HT-29 (cell line): ENCODE data around the gene ZNF319. TPM values are rescaled to one million over a fixed set of nuclear protein-coding genes. Genes with fewer than 3 reads are reported as not detected.

Experiments used
- DNase-seq: peaks from one replicate; pipeline ENCODE4 v3.0.0-alpha.2; 2015; ENCODE audit warnings: low spot score
- total RNA-seq: library from RNA; depleted of rRNA; stranded (reverse); fragments of >200 nt; shearing (Covaris generic); gene quantifications from 2 replicates; pipeline ENCODE4 v1.2.3, GENCODE V29; 2014; rRNA removed

Gene ZNF319
- total RNA-seq, 1 experiment from 2014 or later = 2.0 TPM

DNA sequence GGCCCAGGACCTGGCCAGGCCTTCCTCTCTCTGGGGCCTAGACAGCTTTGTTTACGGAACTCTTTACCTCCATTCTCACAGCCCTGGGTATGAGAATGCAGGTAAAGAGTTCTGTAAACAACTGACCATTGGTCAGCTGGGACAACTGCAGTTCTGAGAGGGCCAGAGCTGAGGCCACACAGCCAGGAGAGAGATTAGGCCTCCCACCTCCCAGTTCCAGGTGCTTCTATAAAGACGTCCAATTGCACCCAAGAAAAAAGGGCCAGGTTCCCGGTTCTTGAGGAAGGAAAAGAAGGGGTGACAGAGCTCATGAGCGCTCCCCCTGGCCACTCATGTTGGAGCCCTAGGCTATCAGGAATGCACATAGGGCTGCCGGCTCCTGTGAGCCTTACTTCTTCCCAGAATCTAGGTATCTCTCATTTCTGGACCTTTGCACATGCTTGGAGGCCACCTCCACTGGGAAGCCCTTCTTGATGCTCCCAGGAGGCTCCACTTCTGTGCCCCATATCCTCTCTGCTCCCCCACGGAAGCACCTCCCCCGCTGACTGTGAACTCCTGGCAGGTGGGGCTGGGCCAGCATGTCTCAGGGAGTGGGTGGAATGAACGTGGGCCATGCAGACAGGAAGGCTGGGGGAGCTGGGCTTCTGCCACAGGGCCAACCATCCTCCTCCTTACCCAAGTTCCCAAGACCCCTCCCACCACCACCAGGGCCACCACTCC is 42.6 kb downstream of the ZNF319 start:
- DNase-seq = no peak

DNA sequence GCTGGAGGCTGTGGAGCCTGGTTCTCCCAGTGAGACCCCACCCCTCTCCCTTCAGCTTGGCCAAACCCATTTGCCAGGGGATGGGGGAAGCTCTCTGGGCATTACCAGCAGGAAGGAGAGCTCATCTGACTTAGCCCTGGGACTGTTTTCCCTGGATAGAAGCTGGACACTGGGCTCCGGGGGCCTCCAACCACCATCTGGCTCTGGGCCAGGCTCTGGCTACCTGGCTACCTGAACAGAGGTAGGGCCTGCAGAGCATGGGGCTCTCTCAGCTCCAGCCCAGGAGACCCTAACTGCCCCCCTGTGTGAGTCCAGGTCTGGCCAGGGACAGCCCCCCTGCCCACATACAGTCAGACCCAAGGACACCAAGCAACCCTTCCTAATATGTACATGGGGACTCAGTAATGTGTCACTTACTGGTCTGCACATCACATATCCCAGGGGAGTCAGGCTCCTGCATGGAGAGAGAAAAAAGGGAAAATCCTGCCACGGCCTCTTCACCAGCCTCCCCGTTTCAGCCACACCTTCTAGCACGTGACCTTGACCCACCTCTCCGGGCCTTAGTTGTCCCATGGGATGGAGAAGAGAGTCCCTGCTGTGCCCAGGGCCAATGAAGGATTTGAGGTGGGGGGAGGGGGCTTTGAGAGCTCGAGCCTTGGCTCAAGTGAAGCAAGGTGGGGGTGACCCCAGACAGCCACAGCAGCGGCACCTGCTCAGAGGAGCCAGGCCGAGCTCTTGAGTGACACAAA is 43.4 kb downstream of the ZNF319 start:
- no peak for DNase-seq

DNA sequence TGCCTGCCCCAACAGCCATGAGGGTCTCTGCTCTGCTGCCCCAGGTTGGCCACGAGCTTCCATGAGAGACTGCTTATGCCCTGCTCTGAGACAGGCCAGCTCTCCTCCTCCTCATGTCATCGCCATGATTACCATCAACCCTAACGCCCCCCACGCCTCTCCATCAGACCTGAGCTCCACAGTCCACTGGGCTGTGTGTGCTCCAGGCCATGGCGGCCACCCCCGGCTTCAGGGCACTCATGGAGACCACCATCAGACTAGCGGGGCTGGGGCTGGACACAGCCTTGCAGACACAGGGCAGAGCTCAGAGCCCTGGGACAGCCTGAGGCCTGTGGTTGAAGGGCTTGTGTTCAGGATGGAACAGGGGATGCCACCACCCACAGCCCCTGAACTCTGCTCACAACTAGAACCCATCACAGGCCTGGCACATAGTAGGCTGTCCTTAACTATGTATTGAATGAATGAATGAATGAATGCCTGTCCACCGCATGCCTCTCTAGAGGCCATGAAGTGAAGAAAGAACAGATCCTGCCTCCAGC is 44.1 kb downstream of the ZNF319 start:
- DNase-seq = no peak

DNA sequence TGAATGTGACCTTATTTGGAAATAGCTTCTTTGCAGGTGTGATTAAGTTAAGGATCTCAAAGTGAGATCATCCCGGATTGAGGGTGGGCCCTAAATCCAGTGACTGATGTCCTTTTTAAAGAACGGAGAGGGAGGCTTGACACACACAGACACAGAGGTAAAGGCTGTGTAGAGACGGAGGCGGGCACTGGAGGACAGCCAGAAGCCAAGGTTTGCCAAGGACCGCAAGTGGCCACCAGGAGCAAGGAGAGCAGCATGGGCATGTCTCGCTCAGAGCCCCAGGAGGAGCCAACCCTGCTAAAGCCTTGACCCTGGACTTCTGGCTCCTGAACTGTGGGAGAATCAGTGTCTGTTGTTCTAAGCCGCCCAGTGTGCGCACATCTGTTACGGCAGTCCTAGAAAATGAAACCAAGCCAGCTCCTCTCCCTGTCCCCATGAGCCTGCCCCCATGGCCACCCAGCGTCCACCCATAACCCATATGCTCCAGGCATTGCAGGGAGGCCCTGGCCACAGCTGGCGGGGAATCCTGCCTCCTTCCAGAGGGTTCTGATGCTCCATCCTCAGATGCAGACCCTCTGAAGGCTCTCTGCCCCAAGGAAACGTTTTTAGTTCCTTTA is 44.8 kb downstream of the ZNF319 start:
- DNase-seq = peak; percentile 32

DNA sequence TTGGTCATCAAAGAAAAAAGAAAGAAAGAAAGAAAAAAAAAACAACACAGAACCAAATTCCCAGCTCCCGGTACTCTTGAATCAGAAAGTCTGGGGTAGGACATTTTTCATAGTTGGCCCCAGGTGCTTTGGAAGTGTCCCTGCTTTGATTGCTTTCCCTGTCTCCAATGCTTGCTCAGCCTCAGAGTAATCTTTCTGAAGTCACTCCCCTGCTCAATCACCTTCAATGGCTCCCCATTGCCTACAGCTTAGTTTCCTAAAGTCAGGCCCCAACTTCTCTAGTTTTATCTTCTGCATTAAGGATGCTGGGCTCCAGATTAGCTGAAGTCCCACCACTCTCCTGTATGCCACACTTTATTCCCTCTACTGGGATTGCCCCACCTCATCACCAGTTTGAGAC is 46.6 kb downstream of the ZNF319 start:
- DNase-seq = no peak

DNA sequence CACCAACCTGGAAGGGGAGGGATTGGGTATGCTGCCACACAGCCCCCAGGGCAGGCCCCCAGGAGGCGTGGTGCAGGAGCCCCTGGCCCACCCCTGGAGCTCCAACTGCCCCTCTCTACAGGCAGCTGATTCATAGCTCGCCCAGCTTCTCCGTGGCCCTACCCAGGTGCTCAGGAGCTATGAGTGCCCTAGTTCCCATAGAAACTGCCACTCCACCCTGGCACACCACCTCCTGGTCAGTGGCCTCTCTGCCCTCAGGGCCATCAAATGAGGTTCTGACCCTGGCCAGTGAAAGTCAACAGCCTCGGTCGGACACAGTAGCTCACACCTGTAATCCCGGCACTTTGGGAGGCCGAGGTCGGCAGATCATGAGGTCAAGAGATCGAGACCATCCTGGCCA is 47.6 kb downstream of the ZNF319 start:
- no peak for DNase-seq

DNA sequence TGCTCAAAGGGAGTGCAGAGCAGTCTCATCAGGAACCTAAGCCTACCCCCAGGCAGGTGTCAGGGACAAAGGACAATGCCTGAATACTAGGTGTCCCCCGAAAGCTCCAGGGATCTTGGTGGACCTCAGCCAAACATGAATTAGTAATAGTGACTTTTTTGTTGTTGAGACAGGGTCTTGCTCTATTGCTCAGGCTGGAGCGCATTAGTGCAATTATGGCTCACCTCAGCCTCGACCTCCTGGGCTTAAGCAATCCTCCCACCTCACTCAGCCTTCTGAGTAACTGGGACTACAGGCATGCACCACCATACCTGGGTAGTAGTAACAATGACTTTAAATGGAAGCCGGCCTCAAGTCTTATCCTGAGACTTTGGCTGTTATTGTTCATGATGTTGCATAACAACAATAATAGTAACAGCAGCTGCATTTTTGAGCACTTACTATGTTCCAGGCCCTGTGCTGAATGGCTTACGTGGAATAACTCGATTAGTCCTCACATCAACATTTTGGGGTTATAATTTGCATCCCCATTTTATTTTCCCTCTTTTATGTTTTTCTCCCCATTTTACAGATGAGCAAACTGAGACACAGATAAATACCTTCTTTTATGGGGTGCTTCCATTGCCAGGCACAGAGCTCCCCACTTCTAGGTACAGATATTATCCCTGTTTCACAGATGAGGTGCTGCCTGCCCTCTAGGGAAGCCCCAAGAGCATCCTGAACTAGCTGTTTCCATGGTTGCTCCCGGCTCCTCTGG is 49.1 kb downstream of the ZNF319 start:
- DNase-seq = no peak

DNA sequence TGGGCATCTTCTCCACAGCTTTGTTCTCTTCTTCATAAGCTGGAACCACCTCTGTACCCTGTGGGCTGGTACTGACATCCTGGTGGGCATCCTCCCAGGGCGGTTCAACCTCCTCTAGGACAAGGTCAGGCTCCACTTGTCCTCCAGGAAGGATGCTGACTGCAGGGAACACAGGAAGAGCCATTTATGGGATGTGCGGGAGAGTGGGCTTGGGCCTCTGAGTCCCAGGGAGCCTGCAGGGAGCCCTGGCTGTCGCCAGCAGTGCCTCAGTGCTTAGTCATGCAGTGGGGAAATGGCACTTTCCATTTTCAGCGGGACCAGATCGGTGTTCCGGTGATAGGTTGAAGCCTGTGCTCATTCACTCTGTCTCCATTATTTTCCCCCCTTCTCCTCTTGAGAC is 50.1 kb downstream of the ZNF319 start:
- DNase-seq = no peak

DNA sequence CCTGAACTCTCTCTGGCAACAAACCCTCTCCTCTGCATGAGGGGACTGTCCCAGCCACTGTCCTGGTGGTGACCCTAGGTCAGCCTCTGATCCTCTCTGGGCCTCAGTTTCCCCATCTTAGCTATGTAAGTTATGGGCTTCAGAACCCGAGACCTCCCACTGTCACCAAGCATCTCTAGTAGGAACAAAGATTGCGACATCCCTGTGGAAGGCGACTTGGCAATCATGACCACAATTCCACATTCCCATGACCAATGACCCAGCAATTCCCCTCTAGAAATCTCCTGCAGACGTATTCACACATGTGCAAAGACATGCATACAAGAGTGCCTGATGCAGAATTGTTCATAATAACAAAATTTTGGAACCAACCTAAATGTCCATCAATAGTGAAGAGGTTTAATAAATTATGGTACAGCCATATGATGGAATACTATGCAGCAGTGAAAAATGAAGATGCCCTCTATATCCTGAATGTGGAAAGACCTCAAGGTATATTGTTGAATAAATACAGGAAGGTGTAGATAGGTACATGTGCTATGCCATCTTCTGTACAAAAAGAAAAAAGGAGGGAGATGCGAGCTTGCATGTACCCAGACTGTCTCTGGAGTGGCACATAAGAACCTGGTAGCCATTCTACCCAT is 50.8 kb downstream of the ZNF319 start:
- DNase-seq = no peak

DNA sequence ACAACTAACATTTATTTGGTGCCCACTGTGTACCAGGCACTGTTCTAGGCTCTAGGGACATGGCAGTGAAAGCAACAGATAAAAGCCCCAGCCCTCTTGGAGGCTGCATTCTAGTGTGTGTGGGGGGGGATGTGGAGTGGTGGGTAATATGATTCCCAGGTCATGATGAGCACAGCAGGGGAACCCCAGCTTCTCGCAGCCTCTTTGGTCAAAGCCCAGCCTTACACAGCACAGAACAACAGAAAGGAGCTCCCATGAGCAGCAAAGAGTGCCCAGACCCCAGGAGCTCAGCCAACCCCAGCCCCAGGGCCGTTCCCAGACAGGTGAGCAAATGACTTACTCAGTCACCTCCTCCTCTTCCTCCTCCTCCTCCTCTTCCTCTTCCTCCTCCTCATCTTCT is 51.5 kb downstream of the ZNF319 start:
- no peak for DNase-seq

DNA sequence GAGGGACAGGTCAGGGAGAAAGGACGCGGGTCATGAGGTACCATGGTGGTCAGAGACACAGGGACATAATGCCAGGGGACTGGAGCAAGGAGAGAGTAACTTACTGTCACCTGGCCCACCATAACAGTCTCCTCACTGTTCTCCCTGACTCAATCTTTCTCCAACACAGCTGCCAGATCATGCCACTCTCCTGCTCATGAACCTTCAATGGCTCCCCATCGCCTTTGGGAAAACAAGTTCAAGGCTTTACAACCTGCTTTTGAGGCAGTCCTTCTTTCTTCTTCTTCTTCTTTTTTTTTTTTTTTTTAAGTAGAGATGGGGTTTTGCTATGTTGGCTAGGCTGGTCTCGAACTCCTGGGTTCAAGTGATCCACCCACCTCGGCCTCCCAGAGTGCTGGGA is 52.4 kb downstream of the ZNF319 start:
- DNase-seq = no peak

DNA sequence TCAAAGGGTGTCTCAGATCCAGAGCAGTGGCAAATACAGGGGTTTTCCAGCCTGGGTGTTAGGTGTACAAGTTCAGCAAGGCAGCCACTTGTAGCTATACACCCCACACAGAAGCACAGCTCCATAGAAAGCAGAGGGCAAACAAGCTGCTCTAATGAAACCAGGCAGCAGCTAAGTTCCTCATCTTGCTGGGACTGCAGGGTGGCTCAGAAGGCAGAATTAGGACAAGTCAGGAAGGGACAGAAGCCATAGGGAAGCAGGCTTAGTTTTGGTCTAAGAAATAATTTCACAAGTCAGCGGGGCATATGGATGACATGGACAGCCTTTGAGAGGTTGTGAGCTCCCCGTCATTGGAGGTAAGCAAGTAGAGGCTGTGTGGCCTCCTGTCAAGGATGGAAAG is 53.2 kb downstream of the ZNF319 start:
- no peak for DNase-seq

DNA sequence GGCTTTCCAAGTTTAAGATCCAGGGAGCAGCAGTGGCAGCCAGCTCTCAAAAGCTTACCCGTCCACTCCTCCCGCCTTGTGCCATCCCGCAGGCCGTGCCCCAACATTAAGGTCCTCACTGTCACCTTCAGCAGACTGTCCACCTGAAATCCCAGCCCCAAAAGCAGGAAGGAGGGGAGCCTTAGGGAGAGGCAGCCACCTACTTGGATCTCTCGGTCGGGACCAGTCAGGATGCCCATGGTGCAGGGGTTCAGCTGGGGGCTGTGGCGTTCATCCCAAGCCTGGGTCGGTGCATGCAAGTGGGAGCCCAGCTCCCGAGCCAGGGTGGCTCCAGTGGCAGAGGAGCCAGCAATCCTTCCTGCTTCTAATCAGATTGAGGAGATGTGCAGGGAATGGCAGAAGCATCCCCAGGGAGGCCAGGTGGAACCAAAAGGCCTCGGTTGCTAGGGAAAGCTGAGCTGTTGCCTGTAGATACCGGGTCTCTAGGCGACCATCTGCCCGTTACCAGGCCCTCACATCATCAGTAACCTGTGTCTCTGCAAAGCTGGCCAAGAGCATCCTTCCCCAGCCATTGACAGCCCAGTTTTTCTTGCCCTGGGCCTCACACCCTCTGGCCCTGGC is 54.2 kb downstream of the ZNF319 start:
- no peak for DNase-seq

DNA sequence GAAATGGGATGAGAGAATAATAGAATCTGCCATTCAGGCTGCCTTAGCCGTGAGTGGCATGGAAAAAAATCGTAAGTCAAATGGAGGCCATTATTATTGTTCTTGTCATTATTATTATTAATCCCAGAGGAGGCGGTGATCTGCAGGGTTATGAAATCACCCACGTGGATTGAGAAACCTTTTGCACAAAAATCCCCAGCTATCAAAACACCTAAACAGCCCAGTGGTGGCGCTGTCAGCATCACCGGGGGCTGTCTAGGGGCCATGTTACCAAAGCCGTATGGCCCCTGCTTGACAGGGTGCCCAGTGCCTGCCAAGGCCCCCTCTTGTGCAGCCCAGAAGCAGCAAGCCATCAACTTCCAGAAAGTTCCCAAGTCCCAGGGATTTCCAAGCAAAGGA is 54.7 kb downstream of the ZNF319 start:
- no peak for DNase-seq

DNA sequence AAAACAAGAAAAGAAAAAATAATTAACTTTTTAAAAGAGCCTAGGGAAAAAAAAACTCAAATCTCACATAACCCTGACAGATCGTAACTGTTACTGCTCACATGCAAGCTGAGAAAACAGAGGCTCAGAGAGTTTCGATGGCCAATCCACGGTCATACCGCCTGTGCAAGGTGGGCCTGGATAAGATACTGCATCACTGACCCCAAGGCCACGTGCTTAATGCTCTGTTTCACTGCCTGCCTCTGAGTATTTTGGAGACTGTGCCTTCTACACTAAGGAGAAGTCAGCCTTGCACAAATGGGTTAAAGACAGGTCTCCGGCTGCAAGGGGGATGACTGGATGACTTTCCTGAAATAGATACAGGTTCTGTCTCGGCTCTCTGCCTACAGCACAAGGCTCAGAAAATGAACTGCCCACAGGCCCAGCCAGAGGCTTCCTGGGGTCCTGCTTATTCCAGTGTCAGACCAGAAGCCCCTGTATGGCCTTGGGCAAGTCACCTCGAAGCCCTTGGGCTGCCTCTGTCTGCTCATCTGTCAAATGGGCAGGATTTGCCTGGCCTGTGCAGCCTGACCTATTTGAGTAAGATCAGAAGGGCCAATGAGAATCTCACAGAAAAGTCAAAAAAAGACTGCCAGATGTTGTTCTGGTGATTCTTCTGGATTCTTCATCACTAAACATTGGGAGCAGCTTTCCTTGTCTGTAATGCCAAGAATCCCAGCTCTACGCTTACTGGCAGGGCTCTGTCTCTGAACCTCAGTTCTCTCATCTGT is 55.3 kb downstream of the ZNF319 start:
- DNase-seq = no peak

Other genes with a start within 250 kb of the ZNF319 start
- gene KIFC3, start 198.2 kb downstream of the ZNF319 start, total RNA-seq = 37.8 and 43.4 TPM in 2 replicates
- not detected in 2 replicates for gene CNGB1, start 29.5 kb downstream of the ZNF319 start, total RNA-seq
- gene USB1, start 735 bp upstream of the ZNF319 start, total RNA-seq = 18.8 and 24.4 TPM in 2 replicates
- 75.9 and 94.1 TPM in 2 replicates for gene MMP15, start 25.1 kb upstream of the ZNF319 start, total RNA-seq
- gene CFAP20, start 128.7 kb upstream of the ZNF319 start, total RNA-seq = 75.4 and 76.2 TPM in 2 replicates
- 14.2 and 16.2 TPM in 2 replicates for gene CSNK2A2, start 197.4 kb upstream of the ZNF319 start, total RNA-seq